ENCODE results near the gene METTL9. TPM values are rescaled to one million over a fixed set of nuclear protein-coding genes. Genes with fewer than 3 reads are reported as not detected.
"Not testable (repeated sequence)": the region's sequence is repeated elsewhere in the genome, so short reads cannot be mapped to it uniquely, and the experiment has no call there.

Gene METTL9
- total RNA-seq, result 10 to 100 TPM; 70.5 to 77.5 TPM
- polyA plus RNA-seq (ENCODE audit: insufficient read depth, low read depth, low replicate concordance), result 42.4 TPM
- long read RNA-seq, donor 1, full-length matches to known transcripts, result 65 of 78 reads
- long read RNA-seq, donor 1, partial matches to known transcripts, result 13 of 78 reads
- long read RNA-seq, donor 1, other reads (novel, unspliced or antisense), result 0 of 78 reads
- long read RNA-seq, donor 2, full-length matches to known transcripts, result 59 of 59 reads
- long read RNA-seq, donor 2, partial matches to known transcripts, result 0 of 59 reads
- long read RNA-seq, donor 2, other reads (novel, unspliced or antisense), result 0 of 59 reads

DNA sequence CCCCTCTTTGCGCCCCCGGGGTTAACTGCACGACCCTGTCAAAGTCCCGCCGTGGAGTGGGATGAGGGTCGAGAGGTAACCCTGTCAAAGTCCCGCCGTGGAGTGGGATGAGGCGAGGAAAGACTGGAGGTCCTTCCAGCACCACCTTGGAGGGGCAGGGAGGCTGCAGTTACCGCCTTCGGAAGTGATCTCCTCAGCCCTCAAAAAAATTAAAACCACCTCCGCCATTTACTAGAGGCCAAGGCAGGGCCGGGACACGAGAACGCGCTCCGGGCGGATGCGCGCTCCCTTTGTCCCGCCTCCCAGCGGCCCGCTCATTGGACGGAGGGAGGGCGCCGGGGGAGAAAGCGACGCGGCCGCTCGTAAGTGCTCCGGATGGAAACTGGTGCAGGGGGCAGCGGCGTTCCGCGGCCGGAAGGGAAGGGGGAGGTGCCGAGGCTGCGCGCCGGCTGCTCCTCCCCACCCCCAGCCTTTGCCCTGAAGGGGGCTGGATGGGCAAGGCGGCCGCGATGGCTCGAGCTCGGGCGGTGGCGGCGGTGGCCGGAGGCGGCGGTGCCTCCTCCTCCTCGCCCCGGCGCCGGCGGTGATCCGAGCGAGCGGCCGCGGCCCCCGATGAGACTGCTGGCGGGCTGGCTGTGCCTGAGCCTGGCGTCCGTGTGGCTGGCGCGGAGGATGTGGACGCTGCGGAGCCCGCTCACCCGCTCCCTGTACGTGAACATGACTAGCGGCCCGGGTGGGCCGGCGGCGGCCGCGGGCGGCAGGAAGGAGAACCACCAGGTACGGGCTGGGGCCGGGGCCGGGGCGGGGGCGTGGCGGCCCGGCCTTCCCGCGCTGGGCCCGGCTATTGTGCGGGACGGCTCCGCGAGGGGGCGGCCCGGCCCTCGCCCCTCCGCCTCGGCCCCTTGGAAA lies at the start of gene METTL9:
Gene METTL9, plus strand, starts transcription at position 456 of the 909 bp plus-strand sequence. Its CDS starts 157 bp downstream, at position 613.
- Histone ChIP-seq H3K27me3 (no peaks in the 10 kb centered on the region), H3K36me3 (ENCODE audit: low read depth, missing control alignments) (no peaks in the 10 kb centered on the region), H3K27ac (peak within 1 kb of the TSS; percentile 94 to 96), H3K4me1 (peaks cover 18% of the 10 kb centered on the region), H3K9me3 (no peaks in the 10 kb centered on the region), H3K4me3 (peak within 1 kb of the TSS; percentile 87 to 88)
- no peak for TF ChIP-seq POLR2A (IDR thresholded peaks at IDR 0.05)
- TF ChIP-seq, protein P1, sequence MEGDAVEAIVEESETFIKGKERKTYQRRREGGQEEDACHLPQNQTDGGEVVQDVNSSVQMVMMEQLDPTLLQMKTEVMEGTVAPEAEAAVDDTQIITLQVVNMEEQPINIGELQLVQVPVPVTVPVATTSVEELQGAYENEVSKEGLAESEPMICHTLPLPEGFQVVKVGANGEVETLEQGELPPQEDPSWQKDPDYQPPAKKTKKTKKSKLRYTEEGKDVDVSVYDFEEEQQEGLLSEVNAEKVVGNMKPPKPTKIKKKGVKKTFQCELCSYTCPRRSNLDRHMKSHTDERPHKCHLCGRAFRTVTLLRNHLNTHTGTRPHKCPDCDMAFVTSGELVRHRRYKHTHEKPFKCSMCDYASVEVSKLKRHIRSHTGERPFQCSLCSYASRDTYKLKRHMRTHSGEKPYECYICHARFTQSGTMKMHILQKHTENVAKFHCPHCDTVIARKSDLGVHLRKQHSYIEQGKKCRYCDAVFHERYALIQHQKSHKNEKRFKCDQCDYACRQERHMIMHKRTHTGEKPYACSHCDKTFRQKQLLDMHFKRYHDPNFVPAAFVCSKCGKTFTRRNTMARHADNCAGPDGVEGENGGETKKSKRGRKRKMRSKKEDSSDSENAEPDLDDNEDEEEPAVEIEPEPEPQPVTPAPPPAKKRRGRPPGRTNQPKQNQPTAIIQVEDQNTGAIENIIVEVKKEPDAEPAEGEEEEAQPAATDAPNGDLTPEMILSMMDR (IDR thresholded peaks at IDR 0.05), result peak in 1 of 3 experiments; percentile 5
- DNase-seq, result peak; percentile 96
- WGBS, 2 donors, result 0 to 1% methylated on average over 41 to 89 of the region's 100 CpGs
- intact Hi-C loops (cut with DNase I; ENCODE audit: low total_unique reads), result no loop called here

GRCh38 chr16:21549975-21550374 lies 49.4 kb upstream of the METTL9 start:
- intact Hi-C loops (cut with DNase I; ENCODE audit: low total_unique reads), result loop anchor here (10.0 kb wide), 1 partner anchor 385 kb away; no protein-coding TSS in a partner anchor
- H3K4me1 ChIP-seq; H3K27ac ChIP-seq; H3K36me3 ChIP-seq (ENCODE audit: low read depth, missing control alignments); H3K9me3 ChIP-seq; H3K4me3 ChIP-seq; H3K27me3 ChIP-seq; DNase-seq: not testable (repeated sequence)
- 93 to 94% methylated on average over 16 to 17 of the region's 17 CpGs for WGBS, 2 donors

GRCh38 chr16:21550435-21550834 lies 48.9 kb upstream of the METTL9 start:
- not testable (repeated sequence) for H3K4me1 ChIP-seq; H3K4me3 ChIP-seq; H3K27me3 ChIP-seq; H3K36me3 ChIP-seq (ENCODE audit: low read depth, missing control alignments); H3K9me3 ChIP-seq; DNase-seq; H3K27ac ChIP-seq
- intact Hi-C loops (cut with DNase I; ENCODE audit: low total_unique reads), result loop anchor here (10.0 kb wide), 1 partner anchor 386 kb away; no protein-coding TSS in a partner anchor
- 68 to 73% methylated on average over 1 to 3 of the region's 5 CpGs for WGBS, 2 donors

DNA sequence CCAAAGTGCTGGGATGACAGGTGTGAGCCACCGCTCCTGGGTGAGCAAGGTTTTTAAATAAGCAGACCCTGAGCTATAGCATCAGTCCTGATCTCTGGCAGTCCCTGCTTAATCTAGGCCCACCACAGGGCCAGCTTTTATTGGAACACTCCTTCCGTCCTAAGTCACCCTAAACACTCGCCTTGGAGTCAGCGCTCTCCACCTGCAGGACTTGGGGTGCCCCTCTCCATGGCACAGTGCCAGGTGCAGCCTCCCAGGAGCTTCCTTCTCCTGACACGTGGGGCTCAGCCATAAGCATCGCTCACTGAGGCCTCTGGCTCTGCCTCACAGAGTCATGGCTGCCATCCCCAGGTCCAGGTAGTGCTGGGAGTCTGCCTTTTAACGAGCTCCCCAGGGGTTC lies 48.3 kb upstream of the METTL9 start:
- not testable (repeated sequence) for H3K27me3 ChIP-seq; H3K27ac ChIP-seq; DNase-seq; H3K9me3 ChIP-seq; H3K36me3 ChIP-seq (ENCODE audit: low read depth, missing control alignments); H3K4me3 ChIP-seq; H3K4me1 ChIP-seq
- intact Hi-C loops (cut with DNase I; ENCODE audit: low total_unique reads), result loop anchor here (10.0 kb wide), 1 partner anchor 386 kb away; no protein-coding TSS in a partner anchor
- WGBS, 2 donors, result 85 to 89% methylated on average over 3 to 4 of the region's 7 CpGs

DNA sequence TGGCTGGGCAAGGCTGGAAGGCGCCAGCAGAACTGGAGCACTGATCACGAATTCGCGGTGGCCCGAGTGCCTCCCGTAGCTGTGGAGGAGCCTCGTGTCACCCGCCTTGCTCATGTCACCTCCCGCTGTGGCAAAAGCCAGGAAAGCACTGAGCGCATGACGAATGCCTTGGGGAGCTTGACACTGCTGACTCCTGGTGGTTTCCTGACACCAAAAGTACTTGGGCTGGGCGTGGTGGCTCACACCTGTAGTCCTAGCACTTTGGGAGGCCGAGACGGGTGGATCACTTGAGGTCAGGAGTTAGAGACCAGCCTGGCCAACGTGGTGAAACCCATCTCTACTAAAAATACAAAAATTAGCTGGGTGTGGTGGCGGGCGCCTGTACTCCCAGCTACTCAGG lies 47.8 kb upstream of the METTL9 start:
- not testable (repeated sequence) for H3K27me3 ChIP-seq; H3K4me1 ChIP-seq; H3K9me3 ChIP-seq; H3K4me3 ChIP-seq; DNase-seq; H3K27ac ChIP-seq; H3K36me3 ChIP-seq (ENCODE audit: low read depth, missing control alignments)
- WGBS, 2 donors, result 91% methylated on average over 10 of the region's 17 CpGs
- intact Hi-C loops (cut with DNase I; ENCODE audit: low total_unique reads), result loop anchor here (10.0 kb wide), 1 partner anchor 387 kb away; no protein-coding TSS in a partner anchor

GRCh38 chr16:21553481-21554296 lies 45.7 kb upstream of the METTL9 start:
- intact Hi-C loops (cut with DNase I; ENCODE audit: low total_unique reads), result loop anchor here (10.0 kb wide), 1 partner anchor 389 kb away; no protein-coding TSS in a partner anchor
- H3K4me3 ChIP-seq; H3K27me3 ChIP-seq; H3K4me1 ChIP-seq; DNase-seq; H3K36me3 ChIP-seq (ENCODE audit: low read depth, missing control alignments); H3K27ac ChIP-seq; H3K9me3 ChIP-seq: not testable (repeated sequence)
- 71 to 83% methylated on average over 19 of the region's 19 CpGs for WGBS, 2 donors
